HG03175 (cell line): ENCODE data around the gene TSGA10.
"Not testable (repeated sequence)": the region's sequence is repeated elsewhere in the genome, so short reads cannot be mapped to it uniquely, and the experiment has no call there.

Experiments
- ATAC-seq: cut with Tn5 transposase; IDR thresholded peaks from one replicate; pipeline ENCODE4 v1.9.1; 2021; ENCODE audit warnings: mild to moderate bottlenecking, moderate library complexity; ENCODE audit not compliant: unreplicated experiment

TSGA10 gene, protein sequence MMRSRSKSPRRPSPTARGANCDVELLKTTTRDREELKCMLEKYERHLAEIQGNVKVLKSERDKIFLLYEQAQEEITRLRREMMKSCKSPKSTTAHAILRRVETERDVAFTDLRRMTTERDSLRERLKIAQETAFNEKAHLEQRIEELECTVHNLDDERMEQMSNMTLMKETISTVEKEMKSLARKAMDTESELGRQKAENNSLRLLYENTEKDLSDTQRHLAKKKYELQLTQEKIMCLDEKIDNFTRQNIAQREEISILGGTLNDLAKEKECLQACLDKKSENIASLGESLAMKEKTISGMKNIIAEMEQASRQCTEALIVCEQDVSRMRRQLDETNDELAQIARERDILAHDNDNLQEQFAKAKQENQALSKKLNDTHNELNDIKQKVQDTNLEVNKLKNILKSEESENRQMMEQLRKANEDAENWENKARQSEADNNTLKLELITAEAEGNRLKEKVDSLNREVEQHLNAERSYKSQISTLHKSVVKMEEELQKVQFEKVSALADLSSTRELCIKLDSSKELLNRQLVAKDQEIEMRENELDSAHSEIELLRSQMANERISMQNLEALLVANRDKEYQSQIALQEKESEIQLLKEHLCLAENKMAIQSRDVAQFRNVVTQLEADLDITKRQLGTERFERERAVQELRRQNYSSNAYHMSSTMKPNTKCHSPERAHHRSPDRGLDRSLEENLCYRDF

GRCh38 chr2:99154643-99155536, at the start of gene TSGA10, which contains the start of gene LIPT1:
Gene TSGA10, minus strand, starts transcription at chr2:99154942. Its CDS starts 45,503 bp downstream, at chr2:99109439.
Gene LIPT1, plus strand, starts transcription at chr2:99154967. Its CDS starts 6,991 bp downstream, at chr2:99161958.
- ATAC-seq, result peak; percentile 97

DNA sequence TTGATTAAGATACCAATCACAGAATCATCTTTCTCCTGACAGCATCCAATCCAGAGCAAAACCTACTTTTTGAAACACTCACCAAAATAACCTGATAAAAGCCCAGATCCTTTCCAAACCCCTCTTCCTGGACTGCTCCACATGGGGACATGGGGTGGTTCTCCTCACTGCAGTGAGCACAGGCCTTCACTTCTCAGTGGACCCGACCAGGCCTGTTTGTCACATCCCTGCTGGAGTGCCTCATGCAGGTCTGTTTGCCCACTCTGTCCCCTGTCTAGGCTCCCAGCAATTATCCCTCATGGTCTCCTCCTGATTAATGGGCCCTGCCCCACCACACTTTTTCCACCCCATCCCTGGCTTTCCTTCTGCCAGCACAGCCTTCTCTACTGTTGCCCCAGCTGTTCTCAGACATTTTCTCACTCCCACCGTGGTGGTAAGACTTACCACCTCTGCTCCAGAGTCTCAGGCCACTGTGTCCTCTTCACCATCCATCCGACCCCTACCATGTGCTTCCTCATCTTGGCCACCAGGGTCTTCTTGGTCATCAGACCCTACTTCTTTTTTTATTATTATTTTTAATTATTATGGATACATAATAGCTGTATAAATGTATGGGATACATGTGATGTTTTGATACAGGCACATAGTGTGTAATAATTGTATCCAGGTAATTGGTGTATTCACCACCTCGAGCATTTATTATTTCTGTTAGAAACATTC, 47.4 kb upstream of the TSGA10 start:
- ATAC-seq, result no peak

DNA sequence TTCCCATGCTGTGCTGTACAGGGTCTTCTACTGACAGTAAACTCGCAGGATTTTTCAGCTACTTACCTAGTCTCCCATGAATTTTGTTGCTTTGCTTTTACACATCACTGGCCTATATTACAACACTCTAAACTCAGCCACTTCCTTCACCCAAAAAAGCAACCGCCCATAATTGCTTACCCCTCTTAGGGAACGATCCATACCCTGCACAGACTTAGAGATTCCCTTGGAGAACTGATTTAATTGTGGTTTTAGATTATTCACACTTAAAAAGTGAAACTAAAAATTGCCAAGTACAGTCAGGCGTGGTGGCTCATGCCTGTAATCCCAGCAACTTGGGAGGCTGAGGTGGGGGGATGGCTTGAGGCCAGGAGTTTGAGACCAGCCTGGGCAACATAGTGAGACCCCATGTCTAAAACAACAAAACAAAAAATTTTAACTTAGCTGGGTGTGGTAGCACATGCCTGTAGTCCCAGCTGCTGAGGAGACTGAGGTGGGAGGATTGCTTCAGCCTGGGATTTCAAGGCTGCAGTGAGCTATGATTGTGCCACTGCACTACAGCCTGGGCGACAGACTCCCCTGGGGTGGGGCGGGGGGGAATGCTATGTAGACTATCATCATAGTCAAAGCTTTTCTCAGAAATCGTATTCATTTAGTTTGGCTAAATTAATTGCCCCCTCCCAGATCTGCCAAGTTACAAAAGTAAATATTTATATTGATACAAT, 45.5 kb upstream of the TSGA10 start:
- no peak for ATAC-seq

DNA sequence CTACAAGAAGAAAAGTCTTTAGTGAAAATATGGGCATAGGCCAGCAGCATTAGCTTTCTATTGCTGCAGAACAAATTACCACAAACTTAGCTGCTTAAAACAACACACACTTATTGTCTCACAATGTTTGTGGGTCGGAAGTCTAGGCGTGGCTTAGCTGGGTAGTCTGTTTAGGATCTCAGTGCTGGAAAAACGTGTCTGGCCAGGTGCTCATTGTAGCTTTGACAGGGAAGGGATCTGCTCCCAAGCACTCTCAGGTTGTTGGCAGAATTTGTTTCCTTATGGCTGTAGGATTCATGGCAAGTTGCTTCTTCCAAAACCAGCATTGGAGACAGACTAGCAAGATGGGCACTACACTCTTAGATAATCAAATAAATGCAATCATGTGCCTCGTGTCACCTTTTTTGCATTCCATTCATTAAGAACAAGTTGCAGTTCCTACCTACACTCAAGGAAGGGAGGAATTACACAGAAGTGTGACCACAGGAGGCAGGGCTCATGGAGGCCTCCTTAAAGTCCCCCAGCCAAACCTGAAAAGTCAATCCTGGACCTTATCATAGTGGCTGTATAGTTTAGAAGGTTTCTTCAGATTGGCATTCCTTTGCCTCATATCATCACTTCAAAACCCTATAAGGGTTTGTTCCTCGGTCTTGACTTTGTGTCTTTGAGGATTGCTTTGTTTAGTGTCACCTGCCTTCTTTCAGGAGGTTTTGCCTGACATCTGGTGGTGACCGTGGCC, 43.5 kb upstream of the TSGA10 start:
- ATAC-seq, result no peak

GRCh38 chr2:99192364-99192763, 37.6 kb upstream of the TSGA10 start:
- ATAC-seq, result not testable (repeated sequence)

- ATAC-seq, result no peak
These were observed 35.8 kb upstream of the TSGA10 start for GRCh38 chr2:99190548-99190947.

DNA sequence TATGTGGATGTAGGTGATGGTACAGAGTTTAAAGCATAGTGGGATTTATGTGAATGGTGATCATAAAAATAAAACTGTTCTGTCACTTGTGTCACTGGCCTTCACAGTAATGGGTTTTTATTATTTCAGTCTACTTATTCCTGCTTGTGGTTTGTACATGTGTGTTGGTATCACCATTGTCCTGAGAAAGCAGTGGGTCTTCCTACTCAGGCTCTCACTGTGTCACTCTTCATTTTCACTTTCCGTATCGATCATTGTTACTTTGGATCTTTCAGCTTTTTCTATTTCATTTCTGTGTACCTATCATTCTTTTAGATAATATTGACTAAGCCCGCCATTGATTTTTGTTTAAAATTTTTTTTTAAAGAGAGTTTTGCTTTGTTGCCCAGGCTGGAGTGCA, 33.6 kb upstream of the TSGA10 start:
- ATAC-seq, result no peak

GRCh38 chr2:99187011-99187410, 32.3 kb upstream of the TSGA10 start:
- ATAC-seq, result no peak

DNA sequence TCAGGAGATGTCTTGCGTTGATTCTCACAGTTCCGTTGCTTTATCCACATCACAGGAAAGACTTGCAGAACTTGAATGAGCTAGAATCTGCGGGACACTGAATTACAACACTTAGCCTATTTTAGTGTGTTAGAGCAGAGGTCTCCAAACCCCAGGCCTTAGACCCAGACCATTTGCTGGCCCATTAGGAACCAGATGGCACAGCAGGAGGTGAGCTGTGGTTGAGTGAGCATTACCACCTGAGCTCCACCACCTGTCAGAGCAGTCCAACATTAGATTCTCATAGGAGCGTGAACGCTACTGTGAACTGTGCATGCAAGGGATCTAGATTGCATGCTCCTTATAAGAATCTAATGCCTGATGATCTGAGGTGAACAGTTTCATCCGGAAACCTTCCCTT, 30.1 kb upstream of the TSGA10 start:
- ATAC-seq, result no peak

DNA sequence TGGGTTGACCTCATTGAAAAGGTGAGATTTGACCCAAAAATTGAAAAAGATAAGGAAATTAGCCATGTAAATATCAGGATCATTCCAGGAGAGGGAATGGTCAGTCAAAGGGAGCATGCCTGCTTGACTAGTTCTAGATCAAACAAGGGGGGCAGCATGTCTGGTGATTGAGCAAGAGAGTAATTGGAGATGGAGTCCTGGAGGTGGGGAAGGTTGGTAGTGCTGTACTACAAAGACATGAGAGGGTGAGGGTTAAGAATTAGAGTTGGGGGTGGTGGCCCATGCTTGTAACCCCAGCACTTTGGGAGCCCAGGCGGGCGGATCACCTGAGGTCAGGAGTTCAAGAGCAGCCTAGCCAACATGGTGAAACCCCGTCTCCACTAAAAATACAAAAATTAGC, 28.3 kb upstream of the TSGA10 start:
- no peak for ATAC-seq

GRCh38 chr2:99181624-99182000, 26.9 kb upstream of the TSGA10 start:
- no peak for ATAC-seq

- peak; percentile 93 for ATAC-seq
These were observed 26.2 kb upstream of the TSGA10 start, which contains the start of the genes MITD1 and MRPL30 for GRCh38 chr2:99180755-99181623. Gene MITD1, minus strand, starts transcription at chr2:99181058. Its CDS starts 77 bp downstream, at chr2:99180981. Gene MRPL30, plus strand, starts transcription at chr2:99181184. Its CDS starts 5,020 bp downstream, at chr2:99186204.

- no peak for ATAC-seq
These were observed 16.8 kb upstream of the TSGA10 start for GRCh38 chr2:99171377-99172140.

DNA sequence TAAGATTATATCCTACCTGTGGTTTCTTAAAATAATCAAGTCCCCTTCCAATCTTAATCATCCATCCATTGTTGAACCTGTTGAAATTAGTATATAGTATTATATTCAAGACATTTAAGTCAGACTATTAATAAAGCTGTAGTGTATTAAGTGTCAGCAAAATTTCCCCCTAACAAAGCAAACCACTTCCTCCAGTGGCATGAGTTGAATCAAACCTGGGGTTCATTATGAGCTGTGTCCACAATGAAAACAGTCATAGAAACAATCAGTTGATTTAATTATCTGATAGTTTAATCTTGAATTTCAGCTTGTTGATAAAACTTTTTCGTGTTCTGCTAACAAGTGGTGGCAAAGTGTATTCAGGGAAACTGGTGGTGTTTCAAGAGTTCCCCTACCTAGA, 14.8 kb upstream of the TSGA10 start:
- no peak for ATAC-seq

- no peak for ATAC-seq
These were observed 11.5 kb upstream of the TSGA10 start for GRCh38 chr2:99166218-99166617.

GRCh38 chr2:99159594-99159993, 4.9 kb upstream of the TSGA10 start:
- ATAC-seq, result no peak

DNA sequence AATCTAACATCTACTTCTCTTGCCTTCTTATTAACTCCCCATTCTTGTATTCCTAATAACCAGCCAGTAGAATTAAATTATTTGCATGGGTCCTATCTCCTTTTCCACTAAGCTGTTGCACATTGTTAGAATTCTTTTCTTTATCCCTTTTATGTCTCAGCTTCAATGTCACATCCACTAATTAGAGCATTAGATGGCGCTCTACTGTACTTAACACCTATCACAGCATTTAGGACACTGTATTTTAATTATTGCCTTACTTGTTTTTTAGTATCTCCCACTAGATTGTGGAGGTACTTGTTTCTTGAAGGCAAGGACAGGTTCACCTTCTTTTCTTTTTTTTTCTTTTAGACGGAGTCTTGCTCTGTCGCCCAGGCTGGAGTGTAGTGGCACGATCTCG, 3.9 kb upstream of the TSGA10 start:
- ATAC-seq, result no peak
